Measurements from ENCODE around the gene SNHG17. TPM values are rescaled to one million over a fixed set of nuclear protein-coding genes. Genes with fewer than 3 reads are reported as not detected.
"Not testable (repeated sequence)": the region's sequence is repeated elsewhere in the genome, so short reads cannot be mapped to it uniquely, and the experiment has no call there.

The SNHG17 gene
- total RNA-seq, 1 donor from 2014 or later, result 39.3 TPM

DNA sequence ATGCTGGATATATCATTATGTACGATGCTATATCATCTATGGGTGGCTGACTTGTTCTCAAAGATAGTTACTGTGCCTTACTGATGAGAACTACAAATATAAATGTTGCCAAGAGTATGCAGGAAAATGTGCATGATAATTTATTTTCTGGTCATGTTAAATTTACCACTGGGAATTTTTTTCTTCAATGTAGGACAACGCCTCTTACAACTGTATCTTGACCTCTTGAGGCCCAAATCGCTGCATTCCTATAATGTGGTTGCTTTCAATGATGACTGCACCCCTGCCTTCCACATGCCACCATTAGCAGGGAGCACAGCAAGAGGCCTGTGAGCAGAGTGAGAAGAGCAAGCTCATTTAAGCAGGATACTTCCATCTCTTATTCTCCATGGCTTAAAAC lies 31.9 kb upstream of the SNHG17 start:
- Histone ChIP-seq H4K20me1 (ENCODE audit: insufficient read depth, low read length) (no peaks in the 10 kb centered on the region), H3K4me1 (ENCODE audit: insufficient read depth, low read length) (no peaks in the 10 kb centered on the region), H3K4me3 (ENCODE audit: insufficient read depth, low read depth, low read length) (no peak overlapping the region), H2AFZ (ENCODE audit: low read depth, low read length) (no peak overlapping the region), H3K9ac (ENCODE audit: low read length) (no peak overlapping the region), H3K4me2 (ENCODE audit: low read length) (no peak overlapping the region), H3K79me2 (ENCODE audit: insufficient read depth, low read length) (no peaks in the 10 kb centered on the region), H3K27me3 (ENCODE audit: insufficient read depth, low read length) (peaks cover 8% of the 10 kb centered on the region), H3K27ac (ENCODE audit: low read depth, low read length) (no peak overlapping the region), H3K36me3 (ENCODE audit: insufficient read depth, low read length) (no peaks in the 10 kb centered on the region), H3K9me3 (ENCODE audit: insufficient read depth, low read depth, low read length) (no peaks in the 10 kb centered on the region)
- H3K4me1 Mint-ChIP-seq (ENCODE audit: low read depth, unreplicated experiment), result no peaks in the 10 kb centered on the region
- peaks cover 2% of the 10 kb centered on the region for H3K9me3 Mint-ChIP-seq (ENCODE audit: unreplicated experiment)
- peaks cover 10% of the 10 kb centered on the region for H3K27me3 Mint-ChIP-seq (ENCODE audit: low read depth, unreplicated experiment)
- no peaks in the 10 kb centered on the region for H3K36me3 Mint-ChIP-seq (ENCODE audit: low read depth, unreplicated experiment)
- TF ChIP-seq EZH2 (IDR thresholded peaks at IDR 0.05; ENCODE audit: insufficient read depth, low read length), result no peak
- TF ChIP-seq, protein P1, sequence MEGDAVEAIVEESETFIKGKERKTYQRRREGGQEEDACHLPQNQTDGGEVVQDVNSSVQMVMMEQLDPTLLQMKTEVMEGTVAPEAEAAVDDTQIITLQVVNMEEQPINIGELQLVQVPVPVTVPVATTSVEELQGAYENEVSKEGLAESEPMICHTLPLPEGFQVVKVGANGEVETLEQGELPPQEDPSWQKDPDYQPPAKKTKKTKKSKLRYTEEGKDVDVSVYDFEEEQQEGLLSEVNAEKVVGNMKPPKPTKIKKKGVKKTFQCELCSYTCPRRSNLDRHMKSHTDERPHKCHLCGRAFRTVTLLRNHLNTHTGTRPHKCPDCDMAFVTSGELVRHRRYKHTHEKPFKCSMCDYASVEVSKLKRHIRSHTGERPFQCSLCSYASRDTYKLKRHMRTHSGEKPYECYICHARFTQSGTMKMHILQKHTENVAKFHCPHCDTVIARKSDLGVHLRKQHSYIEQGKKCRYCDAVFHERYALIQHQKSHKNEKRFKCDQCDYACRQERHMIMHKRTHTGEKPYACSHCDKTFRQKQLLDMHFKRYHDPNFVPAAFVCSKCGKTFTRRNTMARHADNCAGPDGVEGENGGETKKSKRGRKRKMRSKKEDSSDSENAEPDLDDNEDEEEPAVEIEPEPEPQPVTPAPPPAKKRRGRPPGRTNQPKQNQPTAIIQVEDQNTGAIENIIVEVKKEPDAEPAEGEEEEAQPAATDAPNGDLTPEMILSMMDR (IDR thresholded peaks at IDR 0.05; ENCODE audit: insufficient read depth, low read depth, low read length), result no peak
- H3K27ac Mint-ChIP-seq (ENCODE audit: unreplicated experiment), result no peak overlapping the region
- no peak overlapping the region for H3K4me3 Mint-ChIP-seq (ENCODE audit: unreplicated experiment)
- DNase-seq (ENCODE audit: low read depth), result no peak
- FAIRE-seq, result no peak

DNA sequence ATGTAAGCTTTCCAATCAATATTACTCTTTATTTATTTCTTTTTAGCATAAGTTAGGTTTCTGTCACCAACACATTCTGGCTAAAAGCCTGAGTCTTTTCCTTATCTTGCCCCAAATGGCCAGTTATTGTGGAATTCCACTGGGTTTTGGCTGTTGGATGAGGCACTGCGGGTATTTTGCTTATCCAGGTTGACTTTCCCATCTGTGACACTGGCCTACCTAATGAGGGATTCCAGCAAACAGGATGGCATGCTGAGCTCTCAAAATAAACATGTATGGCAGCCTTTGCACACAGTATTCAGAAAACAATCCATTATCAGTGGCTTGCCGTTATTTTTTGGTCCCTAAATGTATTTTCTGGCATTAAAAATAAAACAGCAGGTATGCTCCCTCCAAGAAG lies 31.0 kb upstream of the SNHG17 start:
- H3K9me3 Mint-ChIP-seq (ENCODE audit: unreplicated experiment), result peaks cover 2% of the 10 kb centered on the region
- H3K4me3 Mint-ChIP-seq (ENCODE audit: unreplicated experiment), result no peak overlapping the region
- H3K9me3 ChIP-seq (ENCODE audit: insufficient read depth, low read depth, low read length), result no peaks in the 10 kb centered on the region
- H3K4me3 ChIP-seq (ENCODE audit: insufficient read depth, low read depth, low read length), result no peak overlapping the region
- H3K27ac ChIP-seq (ENCODE audit: low read depth, low read length), result no peak overlapping the region
- no peak overlapping the region for H3K27ac Mint-ChIP-seq (ENCODE audit: unreplicated experiment)
- H3K27me3 Mint-ChIP-seq (ENCODE audit: low read depth, unreplicated experiment), result peaks cover 10% of the 10 kb centered on the region
- DNase-seq (ENCODE audit: low read depth) (no peak), FAIRE-seq (no peak)
- H3K4me1 ChIP-seq (ENCODE audit: insufficient read depth, low read length), result no peaks in the 10 kb centered on the region
- H3K4me1 Mint-ChIP-seq (ENCODE audit: low read depth, unreplicated experiment), result no peaks in the 10 kb centered on the region
- no peaks in the 10 kb centered on the region for H4K20me1 ChIP-seq (ENCODE audit: insufficient read depth, low read length)
- H3K36me3 ChIP-seq (ENCODE audit: insufficient read depth, low read length), result no peaks in the 10 kb centered on the region
- H2AFZ ChIP-seq (ENCODE audit: low read depth, low read length), result no peak overlapping the region
- TF ChIP-seq EZH2 (IDR thresholded peaks at IDR 0.05; ENCODE audit: insufficient read depth, low read length), result no peak
- TF ChIP-seq, protein P1 (IDR thresholded peaks at IDR 0.05; ENCODE audit: insufficient read depth, low read depth, low read length), result no peak
- H3K9ac ChIP-seq (ENCODE audit: low read length), result no peak overlapping the region
- no peaks in the 10 kb centered on the region for H3K36me3 Mint-ChIP-seq (ENCODE audit: low read depth, unreplicated experiment)
- H3K27me3 ChIP-seq (ENCODE audit: insufficient read depth, low read length), result peaks cover 8% of the 10 kb centered on the region
- H3K4me2 ChIP-seq (ENCODE audit: low read length), result no peak overlapping the region
- no peaks in the 10 kb centered on the region for H3K79me2 ChIP-seq (ENCODE audit: insufficient read depth, low read length)

DNA sequence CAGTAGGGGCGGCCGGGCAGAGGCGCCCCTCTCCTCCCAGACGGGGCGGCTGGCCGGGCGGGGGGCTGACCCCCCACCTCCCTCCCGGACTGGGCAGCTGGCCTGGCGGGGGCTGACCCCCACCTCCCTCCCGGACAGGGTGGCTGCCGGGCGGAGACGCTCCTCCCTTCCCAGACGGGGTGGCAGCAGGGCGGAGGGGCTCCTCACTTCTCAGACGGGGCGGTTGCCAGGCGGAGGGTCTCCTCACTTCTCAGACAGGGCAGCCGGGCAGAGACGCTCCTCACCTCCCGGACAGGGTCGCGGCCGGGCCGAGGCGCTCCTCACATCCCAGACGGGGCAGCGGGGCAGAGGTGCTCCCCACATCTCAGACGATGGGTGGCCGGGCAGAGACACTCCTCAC lies 26.4 kb upstream of the SNHG17 start:
- H3K4me1 ChIP-seq (ENCODE audit: insufficient read depth, low read length); H4K20me1 ChIP-seq (ENCODE audit: insufficient read depth, low read length); H3K9ac ChIP-seq (ENCODE audit: low read length); H3K27ac Mint-ChIP-seq (ENCODE audit: unreplicated experiment); H3K36me3 ChIP-seq (ENCODE audit: insufficient read depth, low read length); H3K27me3 ChIP-seq (ENCODE audit: insufficient read depth, low read length); H3K4me3 ChIP-seq (ENCODE audit: insufficient read depth, low read depth, low read length); H3K4me3 Mint-ChIP-seq (ENCODE audit: unreplicated experiment); H3K4me1 Mint-ChIP-seq (ENCODE audit: low read depth, unreplicated experiment); H3K4me2 ChIP-seq (ENCODE audit: low read length); H3K27me3 Mint-ChIP-seq (ENCODE audit: low read depth, unreplicated experiment); H3K27ac ChIP-seq (ENCODE audit: low read depth, low read length); H3K9me3 Mint-ChIP-seq (ENCODE audit: unreplicated experiment); FAIRE-seq; H3K79me2 ChIP-seq (ENCODE audit: insufficient read depth, low read length); H3K36me3 Mint-ChIP-seq (ENCODE audit: low read depth, unreplicated experiment); DNase-seq (ENCODE audit: low read depth); H2AFZ ChIP-seq (ENCODE audit: low read depth, low read length); H3K9me3 ChIP-seq (ENCODE audit: insufficient read depth, low read depth, low read length): not testable (repeated sequence)

DNA sequence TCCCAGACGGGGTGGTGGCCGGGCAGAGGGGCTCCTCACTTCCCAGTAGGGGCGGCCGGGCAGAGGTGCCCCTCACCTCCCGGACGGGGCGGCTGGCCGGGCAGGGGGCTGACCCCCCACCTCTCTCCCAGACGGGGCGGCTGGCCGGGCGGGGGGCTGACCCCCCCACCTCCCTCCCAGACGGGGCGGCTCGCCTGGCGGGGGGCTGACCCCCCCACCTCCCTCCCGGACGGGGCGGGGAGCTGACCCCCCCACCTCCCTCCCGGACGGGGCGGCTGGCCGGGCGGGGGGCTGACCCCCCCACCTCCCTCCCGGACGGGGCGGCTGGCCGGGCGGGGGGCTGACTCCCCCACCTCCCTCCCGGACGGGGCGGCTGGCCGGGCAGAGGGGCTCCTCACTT lies 26.0 kb upstream of the SNHG17 start:
- not testable (repeated sequence) for H3K4me3 Mint-ChIP-seq (ENCODE audit: unreplicated experiment); H3K36me3 Mint-ChIP-seq (ENCODE audit: low read depth, unreplicated experiment); H3K4me1 Mint-ChIP-seq (ENCODE audit: low read depth, unreplicated experiment); H3K9me3 Mint-ChIP-seq (ENCODE audit: unreplicated experiment); H3K4me3 ChIP-seq (ENCODE audit: insufficient read depth, low read depth, low read length); H3K9me3 ChIP-seq (ENCODE audit: insufficient read depth, low read depth, low read length); H3K36me3 ChIP-seq (ENCODE audit: insufficient read depth, low read length); H3K27me3 Mint-ChIP-seq (ENCODE audit: low read depth, unreplicated experiment); H3K27ac Mint-ChIP-seq (ENCODE audit: unreplicated experiment); DNase-seq (ENCODE audit: low read depth); H2AFZ ChIP-seq (ENCODE audit: low read depth, low read length); H3K4me1 ChIP-seq (ENCODE audit: insufficient read depth, low read length); H4K20me1 ChIP-seq (ENCODE audit: insufficient read depth, low read length); H3K4me2 ChIP-seq (ENCODE audit: low read length); FAIRE-seq; H3K27me3 ChIP-seq (ENCODE audit: insufficient read depth, low read length); H3K27ac ChIP-seq (ENCODE audit: low read depth, low read length); H3K9ac ChIP-seq (ENCODE audit: low read length); H3K79me2 ChIP-seq (ENCODE audit: insufficient read depth, low read length)

DNA sequence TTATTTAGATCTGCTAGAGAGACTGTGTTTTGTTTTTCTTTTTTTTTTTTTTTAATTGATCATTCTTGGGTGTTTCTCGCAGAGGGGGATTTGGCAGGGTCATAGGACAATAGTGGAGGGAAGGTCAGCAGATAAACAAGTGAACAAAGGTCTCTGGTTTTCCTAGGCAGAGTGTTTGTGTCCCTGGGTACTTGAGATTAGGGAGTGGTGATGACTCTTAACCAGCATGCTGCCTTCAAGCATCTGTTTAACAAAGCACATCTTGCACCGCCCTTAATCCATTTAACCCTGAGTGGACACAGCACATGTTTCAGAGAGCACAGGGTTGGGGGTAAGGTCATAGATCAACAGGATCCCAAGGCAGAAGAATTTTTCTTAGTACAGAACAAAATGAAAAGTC lies 25.5 kb upstream of the SNHG17 start:
- H3K9me3 Mint-ChIP-seq (ENCODE audit: unreplicated experiment); H3K27me3 ChIP-seq (ENCODE audit: insufficient read depth, low read length); H4K20me1 ChIP-seq (ENCODE audit: insufficient read depth, low read length); H3K4me3 ChIP-seq (ENCODE audit: insufficient read depth, low read depth, low read length); H3K79me2 ChIP-seq (ENCODE audit: insufficient read depth, low read length); H3K9me3 ChIP-seq (ENCODE audit: insufficient read depth, low read depth, low read length); H3K4me1 Mint-ChIP-seq (ENCODE audit: low read depth, unreplicated experiment); H3K36me3 ChIP-seq (ENCODE audit: insufficient read depth, low read length); H3K4me1 ChIP-seq (ENCODE audit: insufficient read depth, low read length); H3K27ac ChIP-seq (ENCODE audit: low read depth, low read length); H3K9ac ChIP-seq (ENCODE audit: low read length); H3K27me3 Mint-ChIP-seq (ENCODE audit: low read depth, unreplicated experiment); H3K36me3 Mint-ChIP-seq (ENCODE audit: low read depth, unreplicated experiment); H2AFZ ChIP-seq (ENCODE audit: low read depth, low read length); H3K4me3 Mint-ChIP-seq (ENCODE audit: unreplicated experiment); DNase-seq (ENCODE audit: low read depth); FAIRE-seq: not testable (repeated sequence)
- H3K4me2 ChIP-seq (ENCODE audit: low read length), result peak overlapping the region; percentile 63
- H3K27ac Mint-ChIP-seq (ENCODE audit: unreplicated experiment), result peak overlapping the region; percentile 2

Data from astrocyte (in vitro differentiated cells and primary cell).